PFSK-1 (cell line): ENCODE data around the gene USP2.

Experiments used
- FOXP2 ChIP-seq: optimal IDR thresholded peaks from 2 replicates; pipeline ENCODE3; 2011; ENCODE audit warnings: borderline replicate concordance, control low read depth, inconsistent platforms; ENCODE audit not compliant: insufficient read depth; ENCODE audit errors: extremely low read length, extremely low read depth
- POLR2AphosphoS5 ChIP-seq: IDR thresholded peaks from 2 replicates; pipeline ENCODE4 v1.6.1; 2012; ENCODE audit warnings: low read depth, mild to moderate bottlenecking, control low read depth, low read length, moderate library complexity
- SIN3A ChIP-seq: IDR thresholded peaks from 2 replicates; pipeline ENCODE4 v1.6.1; 2012; ENCODE audit warnings: mild to moderate bottlenecking, low read length, moderate library complexity, borderline replicate concordance; ENCODE audit not compliant: insufficient read depth
- TAF1 ChIP-seq: IDR thresholded peaks from 2 replicates; pipeline ENCODE4 v1.6.1; 2012; ENCODE audit warnings: low read length, control low read depth, borderline replicate concordance; ENCODE audit not compliant: insufficient read depth
- TF ChIP-seq, protein P1 (sequence below), 2 experiments: IDR thresholded peaks; 2 replicates each; pipeline versions ENCODE4 v1.6.1 to v1.8.0; 2011 to 2012; ENCODE audit warnings: low read depth in 2 of 2, low read length in 2 of 2, control low read depth in 1 of 2, inconsistent platforms in 1 of 2, mild to moderate bottlenecking in 1 of 2, moderate library complexity in 1 of 2; ENCODE audit not compliant: insufficient read depth in 1 of 2

The USP2 gene

GRCh38 chr11:119363081-119363850, 18.2 kb downstream of the USP2 start:
- TF ChIP-seq SIN3A (no peak), FOXP2 (no peak), TAF1 (no peak), POLR2AphosphoS5 (no peak)
- TF ChIP-seq, protein P1, sequence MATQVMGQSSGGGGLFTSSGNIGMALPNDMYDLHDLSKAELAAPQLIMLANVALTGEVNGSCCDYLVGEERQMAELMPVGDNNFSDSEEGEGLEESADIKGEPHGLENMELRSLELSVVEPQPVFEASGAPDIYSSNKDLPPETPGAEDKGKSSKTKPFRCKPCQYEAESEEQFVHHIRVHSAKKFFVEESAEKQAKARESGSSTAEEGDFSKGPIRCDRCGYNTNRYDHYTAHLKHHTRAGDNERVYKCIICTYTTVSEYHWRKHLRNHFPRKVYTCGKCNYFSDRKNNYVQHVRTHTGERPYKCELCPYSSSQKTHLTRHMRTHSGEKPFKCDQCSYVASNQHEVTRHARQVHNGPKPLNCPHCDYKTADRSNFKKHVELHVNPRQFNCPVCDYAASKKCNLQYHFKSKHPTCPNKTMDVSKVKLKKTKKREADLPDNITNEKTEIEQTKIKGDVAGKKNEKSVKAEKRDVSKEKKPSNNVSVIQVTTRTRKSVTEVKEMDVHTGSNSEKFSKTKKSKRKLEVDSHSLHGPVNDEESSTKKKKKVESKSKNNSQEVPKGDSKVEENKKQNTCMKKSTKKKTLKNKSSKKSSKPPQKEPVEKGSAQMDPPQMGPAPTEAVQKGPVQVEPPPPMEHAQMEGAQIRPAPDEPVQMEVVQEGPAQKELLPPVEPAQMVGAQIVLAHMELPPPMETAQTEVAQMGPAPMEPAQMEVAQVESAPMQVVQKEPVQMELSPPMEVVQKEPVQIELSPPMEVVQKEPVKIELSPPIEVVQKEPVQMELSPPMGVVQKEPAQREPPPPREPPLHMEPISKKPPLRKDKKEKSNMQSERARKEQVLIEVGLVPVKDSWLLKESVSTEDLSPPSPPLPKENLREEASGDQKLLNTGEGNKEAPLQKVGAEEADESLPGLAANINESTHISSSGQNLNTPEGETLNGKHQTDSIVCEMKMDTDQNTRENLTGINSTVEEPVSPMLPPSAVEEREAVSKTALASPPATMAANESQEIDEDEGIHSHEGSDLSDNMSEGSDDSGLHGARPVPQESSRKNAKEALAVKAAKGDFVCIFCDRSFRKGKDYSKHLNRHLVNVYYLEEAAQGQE (IDR thresholded peaks at IDR 0.05; ENCODE audit: insufficient read depth in 1 of 2, low read depth in 2 of 2, low read length in 2 of 2), result no peak

GRCh38 chr11:119362741-119363080, 18.8 kb downstream of the USP2 start:
- TF ChIP-seq FOXP2, result no peak
- TF ChIP-seq, protein P1 (IDR thresholded peaks at IDR 0.05; ENCODE audit: insufficient read depth in 1 of 2, low read depth in 2 of 2, low read length in 2 of 2), result no peak
- no peak for TF ChIP-seq SIN3A
- no peak for TF ChIP-seq TAF1
- no peak for TF ChIP-seq POLR2AphosphoS5

DNA sequence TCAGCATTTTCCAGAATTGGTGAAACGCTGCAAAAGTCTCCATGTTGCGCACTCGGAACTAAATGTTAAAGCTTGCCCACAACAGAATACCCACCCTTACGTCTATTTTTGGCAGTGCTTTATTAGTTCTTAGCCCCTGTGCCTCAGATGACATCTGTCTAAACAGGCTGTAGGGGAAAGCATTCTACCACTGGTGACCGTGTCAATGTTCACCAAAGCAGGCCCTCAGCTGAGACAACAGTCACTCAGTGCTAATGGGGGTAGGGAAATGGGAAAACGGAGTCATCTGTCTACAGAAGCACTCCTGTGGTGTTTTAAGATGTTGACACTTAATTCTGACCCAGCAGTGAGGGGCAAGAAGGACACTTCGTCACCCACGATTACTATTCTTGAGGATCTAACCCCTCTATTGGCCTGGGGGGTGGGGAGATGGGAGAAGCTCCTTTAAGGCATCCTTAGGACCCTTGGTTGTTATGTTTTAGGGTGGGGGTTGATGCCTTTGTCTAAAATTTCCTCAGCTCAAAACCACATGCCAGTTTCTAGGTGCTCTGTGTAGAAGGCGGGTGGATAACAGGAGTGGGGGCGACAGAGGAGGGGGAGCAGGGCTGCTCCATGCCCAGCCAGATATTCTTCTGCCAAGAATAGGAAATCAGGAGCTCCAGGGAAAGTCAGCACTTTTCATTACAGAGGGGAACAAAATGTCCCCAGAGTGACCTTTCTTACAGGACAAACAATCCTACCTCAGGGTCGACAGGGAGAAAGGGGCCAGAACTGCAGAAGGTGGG, 19.4 kb downstream of the USP2 start:
- TF ChIP-seq, protein P1 (IDR thresholded peaks at IDR 0.05; ENCODE audit: insufficient read depth in 1 of 2, low read depth in 2 of 2, low read length in 2 of 2), result no peak

DNA sequence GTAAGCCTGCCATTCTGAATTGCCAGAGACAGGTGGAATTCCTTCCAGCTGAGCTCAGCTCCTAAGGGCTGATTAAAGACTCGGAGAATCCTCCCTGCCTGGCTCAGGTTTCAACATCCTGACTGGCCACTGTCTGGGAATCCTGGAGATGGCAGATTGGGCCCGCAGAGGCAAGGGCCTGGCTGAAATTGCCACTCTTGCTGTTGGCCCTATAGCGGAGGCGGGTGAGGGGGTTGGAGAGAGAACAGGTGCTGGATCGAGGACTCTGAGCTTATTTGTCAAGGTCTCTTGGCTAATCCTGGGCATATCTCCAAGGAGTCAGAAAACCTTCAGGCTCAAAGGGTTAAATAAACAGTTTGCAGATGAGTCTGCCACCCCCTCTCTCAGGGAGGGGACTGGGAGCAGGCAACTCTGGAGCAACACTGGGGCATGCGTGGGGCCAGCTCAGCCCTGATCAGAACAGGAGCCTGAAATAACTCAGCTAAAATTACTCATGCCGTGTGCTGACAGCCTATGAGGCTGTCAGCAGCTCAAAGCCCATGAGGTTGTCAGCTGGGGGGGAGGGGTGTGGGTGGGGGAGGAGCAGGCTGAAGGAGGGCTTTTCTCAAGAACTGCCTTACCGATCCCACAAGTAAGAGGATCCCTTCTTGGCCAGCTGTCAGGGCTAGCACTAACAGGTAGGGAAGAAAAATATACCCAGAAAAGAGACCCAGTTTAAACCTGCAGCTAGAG, 20.3 kb downstream of the USP2 start:
- TF ChIP-seq SIN3A, result no peak
- no peak for TF ChIP-seq TAF1
- TF ChIP-seq FOXP2, result no peak
- TF ChIP-seq POLR2AphosphoS5, result no peak
- TF ChIP-seq, protein P1 (IDR thresholded peaks at IDR 0.05; ENCODE audit: insufficient read depth in 1 of 2, low read depth in 2 of 2, low read length in 2 of 2), result no peak
